GM12878 (cell line): ENCODE results near the gene PRRG4. TPM values are rescaled to one million over a fixed set of nuclear protein-coding genes. Genes with fewer than 3 reads are reported as not detected.

Experiments used
- ATAC-seq: fragments of 200-7000 bp; cut with Tn5 transposase; 3 replicates; pipeline ENCODE4 v1.9.1; 2020; ENCODE audit warnings: mild to moderate bottlenecking, moderate library complexity
- BruUV-seq: library from RNA; stranded (reverse); fragments of 400-500 nt; replicated peaks from 2 replicates; lab custom pipeline; 2021; lab: Mats Ljungman, UMichigan
- CTCF ChIA-PET: fragments of 300-600 bp; sonication (Branson Sonifier 250); formaldehyde crosslinking; extraction: SDS; loops from one replicate; lab custom pipeline; 2021; ENCODE audit warnings: inconsistent platforms; lab: Yijun Ruan, JAX
- POLR2A ChIA-PET: fragments of 350-600 bp; formaldehyde crosslinking; extraction: SDS; loops from one replicate; lab custom pipeline; 2021; ENCODE audit warnings: inconsistent platforms; lab: Charles Lee
- RAD21 ChIA-PET: fragments of 300-600 bp; sonication (Branson Sonifier 250); formaldehyde crosslinking; loops from one replicate; lab custom pipeline; 2023; ENCODE audit warnings: antibody characterized with exemption; ENCODE audit not compliant: unreplicated experiment; lab: Charles Lee
- SMC1A ChIA-PET: fragments of 300-600 bp; sonication (Branson Sonifier 250); formaldehyde crosslinking; loops from one replicate; lab custom pipeline; 2023; ENCODE audit not compliant: unreplicated experiment, uncharacterized antibody; lab: Charles Lee
- DNase-seq: peaks from one replicate; pipeline ENCODE4 v3.0.0-alpha.2; 2011; ENCODE audit warnings: low read depth, low spot score
- FAIRE-seq: peaks from 3 replicates; lab custom pipeline; 2011; peaks lifted over from hg19 to GRCh38; lab: Jason Lieb, UNC
- H2AFZ ChIP-seq: 2 replicates; pipeline ENCODE4 v1.6.0; 2011; ENCODE audit warnings: low read depth, low read length, control low read depth; ENCODE audit not compliant: control insufficient read depth
- H3K27ac ChIP-seq: 2 replicates; pipeline ENCODE4 v1.5.1; 2011; ENCODE audit warnings: control low read depth; ENCODE audit not compliant: control insufficient read depth, insufficient read depth
- H3K27me3 ChIP-seq, 2 experiments: replicated peaks in 1 of 2; 2 replicates each; pipeline versions ENCODE4 v1.6.0 to v1.6.1; 2011; ENCODE audit warnings: low read length in 1 of 2; ENCODE audit not compliant: control insufficient read depth in 2 of 2, insufficient read depth in 2 of 2
- H3K36me3 ChIP-seq, 2 experiments: 2 replicates each; pipeline ENCODE4 v1.5.1; 2011; ENCODE audit warnings: low read length in 1 of 2; ENCODE audit not compliant: control insufficient read depth in 2 of 2, insufficient read depth in 2 of 2
- H3K4me1 ChIP-seq: 2 replicates; pipeline ENCODE4 v1.6.1; 2011; ENCODE audit warnings: mild to moderate bottlenecking, low read length, moderate library complexity, mixed read lengths; ENCODE audit not compliant: control insufficient read depth, insufficient read depth
- H3K4me2 ChIP-seq: 2 replicates; pipeline ENCODE4 v1.6.0; 2011; ENCODE audit warnings: control low read depth; ENCODE audit not compliant: control insufficient read depth, insufficient read depth
- H3K4me3 ChIP-seq: fragments of 200-600 bp; sonication (generic); 2 replicates; pipeline ENCODE4 v1.5.1; 2016
- H3K79me2 ChIP-seq: 2 replicates; pipeline ENCODE4 v1.6.0; 2011; ENCODE audit warnings: low read length; ENCODE audit not compliant: control insufficient read depth, insufficient read depth
- H3K9ac ChIP-seq: 2 replicates; pipeline ENCODE4 v1.8.0; 2011; ENCODE audit warnings: low read length, control low read depth, mixed read lengths; ENCODE audit not compliant: control insufficient read depth, insufficient read depth
- H3K9me3 ChIP-seq: replicated peaks from 3 replicates; pipeline ENCODE4 v1.5.1; 2011; ENCODE audit warnings: mild to moderate bottlenecking, low read length; ENCODE audit not compliant: control insufficient read depth, insufficient read depth
- H4K20me1 ChIP-seq: 2 replicates; pipeline ENCODE4 v1.6.0; 2011; ENCODE audit not compliant: control insufficient read depth, insufficient read depth
- ATF7 ChIP-seq: fragments of 450-650 bp; IDR thresholded peaks from 2 replicates; pipeline ENCODE4 v1.6.1; 2016; ENCODE audit warnings: low read depth, mild to moderate bottlenecking
- BCL11A ChIP-seq: IDR thresholded peaks from 2 replicates; pipeline ENCODE4 v1.6.1; 2011; ENCODE audit warnings: low read depth, low read length
- BMI1 ChIP-seq: fragments of 450-650 bp; IDR thresholded peaks from 2 replicates; pipeline ENCODE4 v1.6.1; 2016; ENCODE audit warnings: mild to moderate bottlenecking, moderate library complexity, borderline replicate concordance
- CBX3 ChIP-seq: fragments of 200-600 bp; sonication (generic); IDR thresholded peaks from 2 replicates; pipeline ENCODE4 v1.6.1; 2016; ENCODE audit warnings: low read depth, borderline replicate concordance
- CTCF ChIP-seq, 3 experiments: IDR thresholded peaks in 2 of 3; conservative IDR thresholded peaks in 1 of 3; 2 replicates each; pipeline ENCODE4 v1.5.1; 2011; ENCODE audit warnings: low read depth in 3 of 3, low read length in 3 of 3, mild to moderate bottlenecking in 3 of 3, control low read depth in 2 of 3, moderate library complexity in 2 of 3, inconsistent platforms in 1 of 3, mixed read lengths in 1 of 3; ENCODE audit not compliant: control insufficient read depth in 2 of 3, insufficient read depth in 1 of 3; ENCODE audit errors: extremely low read depth in 1 of 3
- ETV6 ChIP-seq, 2 experiments: fragments of 450-650 bp in 1 of 2; IDR thresholded peaks in 1 of 2; conservative IDR thresholded peaks in 1 of 2; 2 replicates each; pipeline ENCODE4 v1.6.1; 2014; ENCODE audit warnings: antibody characterized with exemption in 1 of 2, borderline replicate concordance in 1 of 2, low read depth in 1 of 2, mild to moderate bottlenecking in 1 of 2, moderate library complexity in 1 of 2
- IKZF2 ChIP-seq, 2 experiments: fragments of 450-650 bp; IDR thresholded peaks; 2 replicates each; pipeline ENCODE4 v1.6.1; 2017; ENCODE audit warnings: mild to moderate bottlenecking in 2 of 2, moderate library complexity in 2 of 2
- MEF2A ChIP-seq: IDR thresholded peaks from 2 replicates; pipeline ENCODE4 v1.6.1; 2011; ENCODE audit warnings: low read depth, mild to moderate bottlenecking, low read length, moderate library complexity; ENCODE audit not compliant: insufficient read depth
- NFYA ChIP-seq: IDR thresholded peaks from 2 replicates; pipeline ENCODE4 v1.6.1; 2011; ENCODE audit warnings: low read depth, mild to moderate bottlenecking, low read length, improper control_type of control experiment, borderline replicate concordance
- NFYB ChIP-seq: IDR thresholded peaks from 2 replicates; pipeline ENCODE4 v1.6.1; 2011; ENCODE audit warnings: low read depth, mild to moderate bottlenecking, low read length, improper control_type of control experiment, moderate library complexity; ENCODE audit not compliant: insufficient read depth
- NKRF ChIP-seq: fragments of 450-650 bp; conservative IDR thresholded peaks from 2 replicates; pipeline ENCODE4 v1.6.1; 2017; ENCODE audit warnings: mild to moderate bottlenecking, moderate library complexity
- PAX5 ChIP-seq: IDR thresholded peaks from 2 replicates; pipeline ENCODE4 v1.6.1; 2011; ENCODE audit warnings: low read depth, low read length, borderline replicate concordance
- PAX8 ChIP-seq: fragments of 450-650 bp; IDR thresholded peaks from 2 replicates; pipeline ENCODE4 v1.6.1; 2017; ENCODE audit warnings: mild to moderate bottlenecking, moderate library complexity
- POLR2AphosphoS2 ChIP-seq: IDR thresholded peaks from 2 replicates; pipeline ENCODE4 v1.6.1; 2011; ENCODE audit warnings: low read depth, mild to moderate bottlenecking, low read length, improper control_type of control experiment, moderate library complexity
- SMC3 ChIP-seq: IDR thresholded peaks from 2 replicates; pipeline ENCODE4 v1.6.1; 2011; ENCODE audit warnings: low read length, improper control_type of control experiment, borderline replicate concordance
- SREBF1 ChIP-seq: IDR thresholded peaks from 2 replicates; pipeline ENCODE4 v1.6.1; 2012; ENCODE audit warnings: mild to moderate bottlenecking, low read length
- TAF1 ChIP-seq: IDR thresholded peaks from 2 replicates; pipeline ENCODE4 v1.6.1; 2011; ENCODE audit warnings: mild to moderate bottlenecking, low read depth, low read length, borderline replicate concordance
- ZZZ3 ChIP-seq: IDR thresholded peaks from 2 replicates; pipeline ENCODE4 v1.6.1; 2011; ENCODE audit warnings: low read depth; ENCODE audit not compliant: control insufficient read depth, insufficient read length
- WGBS: methylation state at CpG from one replicate; pipeline ENCODE4 v1.1.6; 2016; ENCODE audit warnings: low lambda C conversion rate; ENCODE audit not compliant: insufficient replicate concordance, insufficient coverage; ENCODE audit errors: missing lambda C conversion rate; 5-methylcytosine and 5-hydroxymethylcytosine counted together
- in situ Hi-C: fragments of 300-500 bp; cut with MboI; formaldehyde crosslinking; loops from 9 replicates; pipeline ENCODE4 v1.14.3; 2018; ENCODE audit warnings: mixed read lengths
- intact Hi-C: fragments of 100-400 bp; cut with micrococcal nuclease; formaldehyde crosslinking; loops from one replicate; pipeline ENCODE4 v1.14.2; 2022; ENCODE audit not compliant: unreplicated experiment
- polyA plus RNA-seq, 11 experiments: library from polyadenylated mRNA; depleted of rRNA in 4 of 11; unstranded in 6 of 11; stranded (reverse) in 5 of 11; fragments of >200 nt; fragmentation: Nextera tagmentation in 4 of 11; fragmentation: Illumina TruSeq in 1 of 11; extraction: Ambion mirVana in 4 of 11; extraction: Trizol in 1 of 11; gene quantifications; 1 replicate in 1 of 11; 2 replicates in 10 of 11; pipeline versions ENCODE4 v1.2.1 to v1.2.3, GENCODE V29; 2011 to 2016; ENCODE audit warnings: inconsistent platforms in 2 of 11, missing spikeins in 2 of 11, low read depth in 1 of 11
- total RNA-seq, 4 experiments: library from RNA; depleted of rRNA in 3 of 4; stranded (reverse); fragments of >200 nt in 3 of 4; fragmentation: Illumina TruSeq in 1 of 4; extraction: Trizol in 1 of 4; gene quantifications; 2 replicates each; pipeline versions ENCODE4 v1.2.1 to v1.2.3, GENCODE V29; 2013 to 2021

The PRRG4 gene
- total and polyA plus RNA-seq, 10 of the 15 experiments (the other 5 are each of a cell fraction or from before 2014, with no cell fraction given), result 0.55 to 4.9 (median 1.9) TPM

DNA sequence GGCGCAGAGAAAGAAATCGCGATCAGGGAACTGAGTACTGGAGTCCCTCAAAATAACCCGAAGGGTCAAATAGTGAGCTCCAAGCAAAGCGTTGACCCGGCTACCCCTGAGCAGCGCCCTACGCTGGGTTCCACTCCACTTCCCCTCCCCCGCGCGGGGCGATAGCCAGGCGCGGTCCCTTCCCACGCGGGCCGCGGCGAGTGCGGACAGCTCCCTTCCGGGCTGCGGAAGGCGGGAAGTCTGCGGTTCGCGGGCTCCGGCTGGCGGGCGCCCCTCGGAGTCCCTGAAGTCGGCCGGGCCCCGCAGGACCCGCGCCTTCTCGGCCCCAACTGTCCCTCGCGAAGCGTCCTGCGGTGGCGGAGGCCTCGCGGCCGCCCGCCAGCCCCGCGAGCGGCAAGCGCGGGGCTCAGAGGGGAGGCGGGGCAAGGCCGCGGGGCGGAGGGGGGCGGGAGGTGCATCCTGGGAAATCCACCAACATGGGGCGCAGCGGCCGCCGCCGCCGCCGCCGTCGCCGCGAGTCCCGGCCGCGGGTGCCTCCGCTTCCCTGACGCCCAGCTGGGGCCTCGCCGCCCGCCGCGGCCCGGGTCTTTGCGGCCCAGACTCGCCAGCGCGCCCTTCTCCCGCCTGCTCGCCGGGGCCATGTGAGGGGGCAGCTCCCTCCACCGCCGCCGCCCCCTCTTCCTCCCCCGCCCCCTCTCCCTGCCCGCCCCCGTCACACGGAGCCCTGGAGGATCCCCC, 62.8 kb downstream of the PRRG4 start, which contains the start of gene QSER1 (continued):
- peak; percentile 85; the same call in 1 of the 2 replicates for TF ChIP-seq NKRF
- TF ChIP-seq POLR2AphosphoS2, result no peak; the same call in 1 of the 2 replicates
- TF ChIP-seq TAF1, result peak; percentile 55; the same call in 1 of the 2 replicates
- TF ChIP-seq PAX5, result 0 out of 2 replicates have a peak, but pooled peaks have one; percentile 43
- 0 out of 2 replicates have a peak, but pooled peaks have one; percentile 20 for TF ChIP-seq MEF2A
- TF ChIP-seq IKZF2 (IDR thresholded peaks at IDR 0.05), result peak; percentile 44 to 45; a peak in 2 of 4 replicates
- TF ChIP-seq ATF7, result no peak
- TF ChIP-seq, all 136 proteins: peak for 34

DNA sequence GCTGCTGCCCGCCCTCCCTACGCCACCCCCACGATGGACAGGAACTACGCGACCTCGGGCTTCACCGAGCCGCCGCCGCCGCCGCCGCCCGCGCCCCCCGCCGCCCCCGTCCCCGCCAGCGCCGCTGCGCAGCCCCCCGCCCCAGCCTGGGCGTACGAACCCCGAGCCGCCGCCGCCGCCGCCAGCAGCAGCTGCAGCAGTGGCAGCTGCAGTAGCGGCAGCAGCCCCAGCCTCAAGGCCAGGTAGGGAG, 63.3 kb downstream of the PRRG4 start:
- no TSS peak for BruUV-seq
- Histone ChIP-seq H3K27ac (peak overlapping the region; percentile 87), H3K9ac (peak overlapping the region; percentile 92), H3K36me3 (no peaks in the 10 kb centered on the region), H3K9me3 (no peaks in the 10 kb centered on the region), H2AFZ (peak overlapping the region; percentile 57), H3K79me2 (peaks cover 50% of the 10 kb centered on the region), H3K27me3 (no peaks in the 10 kb centered on the region), H3K4me2 (no peak overlapping the region), H4K20me1 (no peaks in the 10 kb centered on the region), H3K4me1 (peaks cover 7% of the 10 kb centered on the region; the same call in 1 of the 2 replicates), H3K4me3 (peak overlapping the region; percentile 91)
- SMC1A ChIA-PET, result interaction anchor here (1.4 to 7.4 kb wide), 2 partner anchors 62 to 171 kb away, joined by 4 to 47 read pairs; no protein-coding TSS in a partner anchor
- FAIRE-seq (no peak), DNase-seq (no peak), ATAC-seq (no peak)
- RAD21 ChIA-PET, result interaction anchor here (1.0 to 5.0 kb wide), 6 partner anchors 62 to 171 kb away, joined by 3 to 27 read pairs (median 4); no protein-coding TSS in a partner anchor
- POLR2A ChIA-PET, result interaction anchor here (1.2 to 1.5 kb wide), 2 partner anchors 25 to 87 kb away, joined by 3 read pairs; no protein-coding TSS in a partner anchor
- intact Hi-C loops (loop anchor here (5.0 to 10.0 kb wide), 2 partner anchors 66 to 362 kb away; partner anchors contain the start of genes HIPK3 and PRRG4), in situ Hi-C loops (no loop called here)
- 0% methylated on average over 13 of the region's 32 CpGs for WGBS
- CTCF ChIA-PET, result interaction anchor here (0.6 to 6.3 kb wide), 6 partner anchors 9 to 279 kb away, joined by 3 to 41 read pairs (median 5); no protein-coding TSS in a partner anchor
- TF ChIP-seq BMI1 (no peak), CBX3 (no peak), BCL11A (no peak), SREBF1 (no peak), ZZZ3 (no peak), SMC3 (no peak), CTCF (IDR thresholded peaks at IDR 0.05 in 2 of 3, conservative IDR thresholded peaks at IDR 0.05 in 1 of 3; ENCODE audit: control insufficient read depth in 2 of 3, extremely low read depth in 1 of 3, insufficient read depth in 1 of 3, low read depth in 3 of 3, low read length in 3 of 3) (no peak), ETV6 (conservative IDR thresholded peaks at IDR 0.05 in 1 of 2, IDR thresholded peaks at IDR 0.05 in 1 of 2; ENCODE audit: borderline replicate concordance in 1 of 2, low read depth in 1 of 2) (no peak), NFYA (no peak), PAX8 (no peak), NFYB (no peak)
